SU-DHL-6 (cell line): ENCODE data around the gene RILPL2.

Experiments used
- H2AFZ ChIP-seq: fragments of 200-600 bp; sonication (generic); 2 replicates; pipeline ENCODE4 v1.6.1; 2014; ENCODE audit warnings: low read depth, mild to moderate bottlenecking, moderate library complexity, mixed read lengths, antibody characterized with exemption, low read length; ENCODE audit not compliant: severe bottlenecking
- H3F3A ChIP-seq: fragments of 200-600 bp; shearing (Covaris generic); 2 replicates; pipeline ENCODE4 v1.6.0; 2016; ENCODE audit warnings: antibody characterized with exemption, mild to moderate bottlenecking; ENCODE audit not compliant: insufficient read depth
- H3K27ac ChIP-seq: fragments of 200-600 bp; sonication (generic); 2 replicates; pipeline ENCODE4 v1.5.1; 2016; ENCODE audit warnings: low read depth, mild to moderate bottlenecking, low read length, moderate library complexity, mixed read lengths
- H3K27me3 ChIP-seq: fragments of 200-600 bp; sonication (generic), shearing (Covaris generic); 2 replicates; pipeline ENCODE4 v1.6.0; 2014; ENCODE audit warnings: mild to moderate bottlenecking, low read length
- H3K36me3 ChIP-seq: fragments of 200-600 bp; sonication (generic); 2 replicates; pipeline ENCODE4 v1.6.1; 2014; ENCODE audit warnings: mild to moderate bottlenecking, low read length, mixed read lengths
- H3K4me2 ChIP-seq: fragments of 300-600, 200-600 bp; shearing (Covaris generic), sonication (generic); 2 replicates; pipeline ENCODE4 v1.6.0; 2014; ENCODE audit warnings: low read length, low read depth, mild to moderate bottlenecking; ENCODE audit not compliant: poor library complexity, severe bottlenecking
- H3K4me3 ChIP-seq: fragments of 200-600 bp; sonication (generic); 2 replicates; pipeline ENCODE4 v1.5.1; 2014; ENCODE audit warnings: antibody characterized with exemption, low read length, mild to moderate bottlenecking, mixed read lengths; ENCODE audit not compliant: insufficient read depth, poor library complexity, severe bottlenecking
- H3K79me2 ChIP-seq: fragments of 200-600 bp; sonication (generic); 2 replicates; pipeline ENCODE4 v1.6.1; 2014; ENCODE audit warnings: mild to moderate bottlenecking, low read length, moderate library complexity; ENCODE audit not compliant: insufficient read depth
- H3K9ac ChIP-seq: fragments of 200-600 bp; sonication (generic); 2 replicates; pipeline ENCODE4 v1.7.0; 2014; ENCODE audit warnings: mild to moderate bottlenecking, low read length
- H3K9me2 ChIP-seq: fragments of 200-600 bp; sonication (generic); replicated peaks from 2 replicates; pipeline ENCODE4 v1.6.1; 2014; ENCODE audit warnings: low read length; ENCODE audit not compliant: insufficient read depth
- H3K9me3 ChIP-seq: fragments of 200-600 bp; sonication (generic); 2 replicates; pipeline ENCODE4 v1.6.1; 2014; ENCODE audit warnings: low read length, mixed read lengths; ENCODE audit not compliant: insufficient read depth
- H4K20me1 ChIP-seq: fragments of 200-600 bp; sonication (generic); 2 replicates; pipeline ENCODE4 v1.6.1; 2014; ENCODE audit warnings: low read depth, mild to moderate bottlenecking, antibody characterized with exemption, low read length, moderate library complexity, mixed read lengths
- CTCF ChIP-seq: fragments of 200-600 bp; sonication (generic); IDR thresholded peaks from one replicate; pipeline ENCODE4 v1.5.1; 2017; ENCODE audit warnings: antibody characterized with exemption, mild to moderate bottlenecking, low read length, moderate library complexity; ENCODE audit not compliant: insufficient read depth, poor library complexity, severe bottlenecking
- EZH2phosphoT487 ChIP-seq: fragments of 200-600 bp; sonication (generic), shearing (Covaris generic); conservative IDR thresholded peaks from 2 replicates; pipeline ENCODE4 v1.6.1; 2018; ENCODE audit warnings: mild to moderate bottlenecking, antibody characterized with exemption, low read length, moderate library complexity, mixed read lengths

Gene RILPL2

GRCh38 chr12:123404581-123404980 is 31.9 kb downstream of the RILPL2 start:
- Histone ChIP-seq H3K79me2 (peaks cover 7% of the 10 kb centered on the region; the same call in 1 of the 2 replicates), H3K27me3 (no peaks in the 10 kb centered on the region), H3K9me3 (no peaks in the 10 kb centered on the region), H4K20me1 (no peaks in the 10 kb centered on the region), H3K27ac (no peak overlapping the region), H3K36me3 (peaks cover 6% of the 10 kb centered on the region; the same call in 1 of the 2 replicates), H3F3A (no peaks in the 10 kb centered on the region), H3K4me3 (no peak overlapping the region), H3K9me2 (no peaks in the 10 kb centered on the region), H2AFZ (no peak overlapping the region), H3K9ac (no peak overlapping the region), H3K4me2 (no peak overlapping the region)
- no peak for TF ChIP-seq CTCF
- no peak for TF ChIP-seq EZH2phosphoT487

GRCh38 chr12:123401753-123402683 is 34.5 kb downstream of the RILPL2 start:
- peaks cover 30% of the 10 kb centered on the region for H3K79me2 ChIP-seq
- no peak overlapping the region for H3K4me3 ChIP-seq
- no peaks in the 10 kb centered on the region for H3K9me2 ChIP-seq
- H3K27ac ChIP-seq = no peak overlapping the region
- H3K27me3 ChIP-seq = no peaks in the 10 kb centered on the region
- peaks cover 6% of the 10 kb centered on the region; the same call in 1 of the 2 replicates for H3K36me3 ChIP-seq
- H2AFZ ChIP-seq = no peak overlapping the region
- H3F3A ChIP-seq = no peaks in the 10 kb centered on the region
- H3K9me3 ChIP-seq = no peaks in the 10 kb centered on the region
- TF ChIP-seq EZH2phosphoT487 (no peak), CTCF (no peak)
- H3K4me2 ChIP-seq = no peak overlapping the region
- H3K9ac ChIP-seq = no peak overlapping the region
- no peaks in the 10 kb centered on the region for H4K20me1 ChIP-seq

- H3K36me3 ChIP-seq = peaks cover 5% of the 10 kb centered on the region; the same call in 1 of the 2 replicates
- H3K4me3 ChIP-seq = no peak overlapping the region
- TF ChIP-seq CTCF (no peak), EZH2phosphoT487 (no peak)
- H3K79me2 ChIP-seq = peaks cover 35% of the 10 kb centered on the region
- no peaks in the 10 kb centered on the region for H3K9me2 ChIP-seq
- no peak overlapping the region for H3K27ac ChIP-seq
- H3K9ac ChIP-seq = no peak overlapping the region
- no peaks in the 10 kb centered on the region for H3F3A ChIP-seq
- no peaks in the 10 kb centered on the region for H4K20me1 ChIP-seq
- H2AFZ ChIP-seq = no peak overlapping the region
- H3K27me3 ChIP-seq = no peaks in the 10 kb centered on the region
- no peaks in the 10 kb centered on the region for H3K9me3 ChIP-seq
- no peak overlapping the region for H3K4me2 ChIP-seq
Observed at GRCh38 chr12:123399255-123399617, 37.2 kb downstream of the RILPL2 start.
